GM12801 (cell line): ENCODE results near the gene FHOD3.

ENCODE experiments used
- CTCF ChIP-seq: IDR thresholded peaks from one replicate; pipeline ENCODE4 v1.5.1; 2011; ENCODE audit warnings: control low read depth; ENCODE audit not compliant: insufficient read length; ENCODE audit errors: extremely low read depth

FHOD3 gene

GRCh38 chr18:36364911-36365624 is 67.6 kb downstream of the FHOD3 start:
- TF ChIP-seq CTCF = no peak

- no peak for TF ChIP-seq CTCF
Measured at GRCh38 chr18:36365836-36366775, 68.6 kb downstream of the FHOD3 start.

GRCh38 chr18:36366994-36367839 is 69.7 kb downstream of the FHOD3 start:
- no peak for TF ChIP-seq CTCF

- no peak for TF ChIP-seq CTCF
Measured at GRCh38 chr18:36368889-36369288, 71.4 kb downstream of the FHOD3 start.

- TF ChIP-seq CTCF = no peak
Measured at GRCh38 chr18:36372903-36373311, 75.4 kb downstream of the FHOD3 start.

- no peak for TF ChIP-seq CTCF
Measured at GRCh38 chr18:36374262-36374661, 76.7 kb downstream of the FHOD3 start.

- no peak for TF ChIP-seq CTCF
Measured at GRCh38 chr18:36375118-36375517, 77.6 kb downstream of the FHOD3 start.
